ENCODE results near the gene TEKT2.

Gene TEKT2, protein sequence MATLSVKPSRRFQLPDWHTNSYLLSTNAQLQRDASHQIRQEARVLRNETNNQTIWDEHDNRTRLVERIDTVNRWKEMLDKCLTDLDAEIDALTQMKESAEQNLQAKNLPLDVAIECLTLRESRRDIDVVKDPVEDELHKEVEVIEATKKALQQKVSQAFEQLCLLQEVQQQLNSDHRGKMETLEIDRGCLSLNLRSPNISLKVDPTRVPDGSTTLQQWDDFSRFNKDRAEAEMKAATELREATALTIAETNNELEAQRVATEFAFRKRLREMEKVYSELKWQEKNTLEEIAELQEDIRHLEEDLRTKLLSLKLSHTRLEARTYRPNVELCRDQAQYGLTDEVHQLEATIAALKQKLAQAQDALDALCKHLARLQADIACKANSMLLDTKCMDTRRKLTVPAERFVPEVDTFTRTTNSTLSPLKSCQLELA

DNA sequence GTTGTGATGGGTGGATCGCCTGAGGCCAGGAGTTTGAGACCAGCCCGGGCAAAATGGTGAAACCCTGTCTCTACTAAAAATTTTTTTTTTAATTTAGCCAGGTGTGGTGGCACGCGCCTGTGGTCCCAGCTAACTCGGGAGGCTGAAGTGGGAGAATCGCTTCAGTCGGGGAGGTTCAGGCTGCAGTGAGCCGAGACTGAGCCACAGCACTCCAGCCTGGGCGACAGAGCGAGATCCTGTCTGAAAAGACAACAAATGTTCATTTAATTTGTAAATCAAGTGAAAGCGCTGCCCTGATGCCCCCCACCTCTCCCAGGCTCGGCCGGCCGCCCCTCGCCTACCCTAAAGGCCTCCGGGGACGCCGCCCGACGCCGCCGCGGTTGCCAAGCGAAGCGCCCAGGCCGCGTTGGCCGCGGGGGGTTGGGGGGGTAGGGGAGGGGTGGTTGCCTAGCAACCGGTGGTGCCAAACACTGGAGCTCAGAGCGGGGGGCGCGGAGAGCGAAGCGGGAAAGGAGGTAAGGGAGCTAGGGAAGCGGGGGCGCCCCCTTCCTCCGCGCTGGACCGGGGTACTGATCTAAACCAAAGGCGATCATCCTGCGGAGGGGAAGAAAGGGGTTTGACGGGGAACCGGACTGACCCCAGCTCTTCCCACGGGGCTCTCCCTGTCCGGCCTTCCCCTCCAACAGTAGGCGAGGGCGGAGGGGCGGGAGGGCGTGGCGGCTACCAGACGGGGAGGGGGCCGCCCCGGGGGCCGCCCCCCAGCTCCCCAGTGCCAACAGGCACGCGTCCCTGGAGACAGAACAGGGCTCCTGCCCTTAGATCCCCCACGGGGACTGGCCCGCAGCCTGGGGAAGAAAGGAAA lies at the start of gene TEKT2:
Gene TEKT2, plus strand, starts transcription at position 460 of the 862 bp plus-strand sequence. CDS start 828 bp downstream, outside the sequence.
- in situ Hi-C loops (cut with MboI; ENCODE audit: low sequenced_read_pairs): no loop called here

DNA sequence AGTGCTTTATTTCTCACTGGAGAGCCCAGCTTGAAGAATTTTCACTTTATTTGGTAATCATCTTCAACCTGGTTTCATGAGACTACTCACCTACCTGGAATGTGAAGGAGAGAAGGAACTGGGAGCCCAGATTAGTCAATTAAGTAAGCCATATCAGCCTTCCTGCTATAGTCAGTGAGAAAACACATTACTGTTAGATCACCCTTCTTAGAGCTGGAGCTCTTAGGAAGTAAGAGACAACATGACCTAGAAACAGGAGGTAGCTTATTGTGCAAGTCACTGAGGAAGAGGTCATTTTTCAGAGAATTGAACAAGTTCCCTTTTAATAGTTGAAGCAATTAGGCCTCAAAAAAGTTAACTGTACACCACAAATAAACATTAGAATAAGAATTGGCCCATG lies 49.2 kb upstream of the TEKT2 start:
- in situ Hi-C loops (cut with MboI; ENCODE audit: low sequenced_read_pairs): no loop called here

DNA sequence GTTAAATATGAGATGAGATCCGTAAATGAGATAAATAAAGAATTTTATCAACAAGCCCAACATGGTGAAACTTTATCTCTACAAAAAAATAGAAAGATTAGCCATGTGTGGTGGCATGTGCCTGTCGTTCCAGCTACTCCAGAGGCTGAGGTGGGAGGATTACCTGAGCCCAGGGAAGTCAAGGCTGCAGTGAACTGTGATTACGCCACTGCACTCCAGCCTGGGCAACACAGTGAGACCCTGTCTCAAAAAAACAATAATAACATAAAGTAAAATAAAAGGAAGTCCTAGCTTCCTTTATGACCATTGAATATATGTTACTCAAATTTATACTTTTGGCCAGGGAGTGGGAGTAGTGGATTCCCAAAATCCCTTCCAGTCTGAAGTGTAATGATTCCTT lies 48.7 kb upstream of the TEKT2 start:
- in situ Hi-C loops (cut with MboI; ENCODE audit: low sequenced_read_pairs): no loop called here

DNA sequence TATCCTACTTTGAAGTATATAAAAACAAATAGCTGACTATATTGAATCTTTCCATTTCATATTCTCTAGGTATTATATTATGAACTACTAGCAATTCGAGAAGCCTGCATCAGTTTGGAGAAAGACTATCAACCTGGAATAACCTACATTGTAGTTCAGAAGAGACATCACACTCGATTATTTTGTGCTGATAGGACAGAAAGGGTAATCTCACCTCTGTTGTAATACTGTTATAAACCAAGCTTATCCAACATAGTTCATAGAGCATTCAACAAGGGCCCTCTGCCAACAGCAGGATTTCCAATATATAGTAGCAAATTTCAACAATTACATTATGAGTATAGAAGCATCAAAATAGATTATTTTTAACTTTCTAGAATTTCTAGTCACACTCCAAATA lies 43.7 kb upstream of the TEKT2 start:
- in situ Hi-C loops (cut with MboI; ENCODE audit: low sequenced_read_pairs): no loop called here

DNA sequence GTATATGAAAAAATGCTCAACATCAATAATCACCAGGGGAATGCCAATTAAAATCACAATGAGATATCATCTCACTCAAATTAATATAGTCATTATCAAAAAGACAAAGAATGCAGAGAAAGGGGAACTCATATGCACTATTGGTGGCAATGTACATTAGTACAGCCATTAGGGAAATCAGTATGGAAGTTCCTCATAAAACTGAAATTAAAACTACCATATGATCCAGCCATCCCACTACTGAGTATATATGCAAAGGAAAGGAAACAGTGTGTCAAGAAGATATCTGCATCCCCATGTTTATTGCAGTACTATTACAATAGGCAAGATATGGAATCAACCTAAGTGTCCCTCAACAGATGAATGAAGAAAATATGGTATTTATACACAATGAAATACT lies 32.1 kb upstream of the TEKT2 start:
- in situ Hi-C loops (cut with MboI; ENCODE audit: low sequenced_read_pairs): no loop called here

DNA sequence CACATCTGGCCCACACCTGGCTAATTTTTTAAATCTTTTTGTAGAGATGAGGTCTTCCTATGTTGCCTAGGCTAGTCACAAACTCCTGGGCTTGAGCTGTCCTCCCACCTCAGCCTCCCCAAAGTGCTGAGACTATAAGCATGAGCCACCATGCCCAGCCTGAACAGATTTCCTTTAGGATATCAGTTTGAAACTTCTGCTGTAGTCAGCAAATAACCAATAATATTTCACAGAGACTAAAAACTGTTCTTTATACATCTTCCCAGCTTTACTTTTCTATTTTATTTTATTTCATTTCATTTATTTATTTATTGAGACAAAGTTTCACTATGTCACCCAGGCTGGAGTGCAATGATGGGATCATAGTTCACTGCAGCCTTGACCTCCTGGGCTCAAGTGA lies 29.9 kb upstream of the TEKT2 start:
- in situ Hi-C loops (cut with MboI; ENCODE audit: low sequenced_read_pairs): no loop called here

DNA sequence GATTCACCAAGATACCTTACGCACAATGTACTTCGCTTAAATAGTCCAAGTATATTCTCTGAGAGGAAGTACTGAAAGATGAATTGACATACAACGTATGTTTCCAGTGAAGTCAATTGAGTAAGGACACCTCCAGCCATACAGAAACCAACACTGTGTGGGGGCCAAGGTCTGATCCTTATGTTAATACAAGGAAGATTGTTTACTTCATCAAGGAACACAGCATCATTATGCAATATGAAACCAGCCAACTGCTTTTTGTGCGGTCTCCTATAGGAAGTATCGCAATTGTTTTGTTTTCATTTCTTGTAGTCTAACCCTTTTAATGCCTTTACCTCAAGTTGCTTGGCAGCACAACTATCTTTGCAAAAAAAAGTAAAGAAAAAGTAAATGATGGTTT lies 28.2 kb upstream of the TEKT2 start:
- in situ Hi-C loops (cut with MboI; ENCODE audit: low sequenced_read_pairs): no loop called here

DNA sequence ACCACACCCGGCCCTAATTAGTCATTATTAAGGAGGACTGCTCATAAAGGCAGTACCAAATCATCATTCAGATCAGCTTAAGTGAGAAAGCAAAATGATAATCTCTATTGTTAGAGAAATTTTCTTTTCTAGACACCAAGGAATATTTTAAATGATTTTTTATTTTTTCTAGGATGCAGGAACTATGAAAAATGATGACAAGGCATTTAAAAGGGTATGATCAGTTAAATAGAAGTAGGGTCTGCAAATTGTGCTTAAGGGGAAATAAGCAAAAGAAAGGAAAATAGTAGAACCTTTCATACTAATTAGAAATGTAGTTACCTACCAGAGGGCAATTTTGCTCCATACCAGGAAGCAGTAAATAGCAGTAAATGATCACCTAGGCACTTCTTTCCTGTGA lies 21.6 kb upstream of the TEKT2 start:
- in situ Hi-C loops (cut with MboI; ENCODE audit: low sequenced_read_pairs): no loop called here

DNA sequence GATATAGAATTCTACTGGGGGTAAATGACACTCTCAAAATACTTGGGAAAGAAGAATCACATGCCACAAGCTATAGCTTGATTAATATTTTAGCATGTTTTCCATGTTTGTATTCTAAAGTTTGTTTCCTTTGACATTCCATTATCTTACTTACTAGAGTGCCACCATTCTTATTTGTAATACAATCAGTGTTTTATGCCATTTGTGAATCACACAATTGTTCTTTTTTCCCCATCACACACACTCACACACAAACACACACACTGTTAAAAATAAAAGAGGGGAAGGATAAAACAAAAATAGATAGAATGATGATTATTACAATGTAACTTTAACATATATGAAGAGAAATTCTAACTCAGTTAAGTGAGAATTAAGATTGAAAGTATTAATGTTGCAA lies 16.0 kb upstream of the TEKT2 start:
- in situ Hi-C loops (cut with MboI; ENCODE audit: low sequenced_read_pairs): no loop called here

DNA sequence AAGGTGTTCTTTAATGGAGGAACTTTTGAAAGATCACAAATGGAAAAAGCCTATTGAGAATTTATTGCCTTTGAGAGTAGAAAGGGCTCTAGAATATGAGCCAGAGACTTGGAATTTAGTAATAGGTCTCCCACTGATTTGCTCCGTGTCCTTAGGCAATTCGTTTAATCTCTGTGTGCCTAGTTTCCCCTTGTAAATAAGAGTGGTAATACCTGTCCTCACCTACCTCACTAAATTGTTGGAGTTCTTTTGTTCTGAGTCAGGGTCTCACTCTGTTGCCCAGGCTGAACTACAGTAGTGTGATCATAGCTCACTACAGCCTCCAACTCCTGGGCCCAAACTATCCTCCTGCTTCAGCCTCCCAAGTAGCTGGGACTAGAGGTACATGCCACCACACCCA lies 15.0 kb upstream of the TEKT2 start:
- in situ Hi-C loops (cut with MboI; ENCODE audit: low sequenced_read_pairs): no loop called here

DNA sequence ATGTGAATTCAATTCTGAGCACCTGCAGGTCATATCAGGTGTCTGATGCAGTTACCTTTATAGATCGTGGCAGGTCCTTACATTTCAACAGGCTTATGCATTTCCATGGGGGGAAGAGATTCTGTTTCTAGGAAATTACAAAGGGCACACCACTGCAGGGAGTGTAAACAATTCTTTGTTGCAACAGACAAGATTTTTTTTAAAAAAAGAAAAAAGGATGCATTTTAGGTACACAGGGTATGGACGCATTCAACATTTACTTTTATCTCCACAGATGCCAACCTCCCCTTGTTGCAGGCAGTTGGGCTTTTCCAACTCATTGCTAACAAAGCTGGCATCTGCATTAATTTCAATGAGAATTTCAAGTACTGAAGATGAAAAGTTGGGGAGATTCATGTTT lies 13.5 kb upstream of the TEKT2 start:
- in situ Hi-C loops (cut with MboI; ENCODE audit: low sequenced_read_pairs): no loop called here

DNA sequence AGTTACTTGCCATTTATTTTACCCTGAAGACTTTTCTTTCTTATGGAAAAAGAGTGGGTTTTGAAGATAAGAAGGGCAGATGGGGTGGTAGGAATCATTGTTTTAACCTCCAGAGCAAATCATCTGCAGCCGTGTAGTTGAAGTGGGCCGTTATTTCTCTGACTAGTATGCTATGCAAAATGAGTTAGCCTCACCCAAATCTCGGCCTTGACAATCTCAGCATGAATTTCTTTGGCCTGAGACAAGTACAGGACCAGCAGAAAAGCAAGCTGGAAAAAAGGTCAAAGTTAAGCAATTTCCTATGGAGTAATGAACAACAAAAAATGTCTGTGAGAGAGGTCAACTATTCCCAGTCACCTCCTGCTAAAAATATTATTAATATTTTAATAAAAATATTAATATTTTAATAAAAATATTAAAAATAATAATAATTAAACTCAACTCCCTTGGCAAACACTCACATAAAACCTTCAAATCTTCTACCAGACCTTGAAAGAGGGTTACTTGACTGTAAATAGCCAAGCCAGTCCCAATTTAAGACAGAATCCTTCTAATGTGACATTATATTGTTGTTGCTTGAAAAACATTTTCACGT lies 6.8 kb upstream of the TEKT2 start:
- in situ Hi-C loops (cut with MboI; ENCODE audit: low sequenced_read_pairs): no loop called here

DNA sequence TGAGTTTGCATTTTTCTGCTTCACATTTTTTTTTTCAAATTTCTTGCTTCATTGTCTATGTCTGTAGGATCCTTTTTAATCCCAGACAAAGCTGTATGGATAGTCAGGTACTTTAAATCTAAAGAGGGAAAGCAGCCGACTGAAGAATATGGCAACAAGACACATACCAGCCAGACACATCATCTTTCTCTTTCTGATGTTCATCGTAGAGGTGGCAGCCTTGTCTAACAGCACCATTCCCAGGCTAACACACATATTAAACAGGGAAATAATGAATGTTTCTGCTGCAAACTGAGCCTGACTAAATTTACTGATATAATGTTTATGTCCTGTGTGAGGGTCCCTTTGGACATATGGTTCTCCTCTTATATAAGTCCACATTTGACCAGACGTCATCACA lies 3.7 kb upstream of the TEKT2 start:
- in situ Hi-C loops (cut with MboI; ENCODE audit: low sequenced_read_pairs): no loop called here

DNA sequence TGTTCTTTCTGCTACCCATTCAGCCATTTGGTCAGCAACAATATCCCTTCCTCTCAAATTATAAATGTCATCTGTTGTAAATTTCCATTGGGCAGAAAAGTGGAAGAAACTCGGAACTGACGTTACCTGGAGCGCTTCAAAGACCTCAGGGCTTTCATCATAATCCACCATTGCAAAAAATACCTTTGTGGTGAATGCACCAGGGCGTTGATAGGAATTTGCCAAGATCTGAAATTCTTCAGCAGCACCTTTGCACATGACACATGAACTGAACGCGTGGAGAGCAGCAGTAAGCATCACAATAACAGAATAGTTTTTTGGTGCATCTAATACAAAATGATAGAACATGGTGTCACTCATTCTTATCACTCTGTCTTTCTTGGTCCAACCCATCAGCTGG lies 3.1 kb upstream of the TEKT2 start:
- in situ Hi-C loops (cut with MboI; ENCODE audit: low sequenced_read_pairs): no loop called here

DNA sequence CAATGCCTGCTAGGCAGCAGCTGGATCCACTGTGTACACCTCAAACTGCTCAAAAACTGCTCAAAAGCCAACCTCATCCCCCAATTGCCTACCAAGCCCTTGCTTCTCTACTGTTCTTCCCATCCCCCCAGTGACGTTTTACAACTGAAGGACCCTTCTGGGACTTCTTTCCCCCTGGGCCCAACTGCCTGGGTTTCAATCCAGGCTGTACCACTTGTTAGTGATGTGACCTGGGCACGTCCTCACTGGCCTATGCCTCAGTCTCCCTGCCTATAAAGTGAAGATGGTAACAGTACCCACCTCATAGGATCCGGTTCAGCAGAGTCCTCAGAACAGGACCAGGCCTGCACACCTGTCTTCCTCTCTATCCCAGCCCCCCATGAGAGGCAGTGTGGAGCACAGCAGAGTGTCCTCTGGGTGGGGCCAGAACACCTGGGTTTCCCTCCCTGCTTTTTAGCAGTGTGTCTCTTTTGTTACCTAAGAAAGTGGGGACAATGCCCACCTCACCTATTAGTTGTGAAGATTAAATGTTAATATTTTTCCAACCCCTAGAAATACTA lies 1.9 kb upstream of the TEKT2 start:
- in situ Hi-C loops (cut with MboI; ENCODE audit: low sequenced_read_pairs): no loop called here

DNA sequence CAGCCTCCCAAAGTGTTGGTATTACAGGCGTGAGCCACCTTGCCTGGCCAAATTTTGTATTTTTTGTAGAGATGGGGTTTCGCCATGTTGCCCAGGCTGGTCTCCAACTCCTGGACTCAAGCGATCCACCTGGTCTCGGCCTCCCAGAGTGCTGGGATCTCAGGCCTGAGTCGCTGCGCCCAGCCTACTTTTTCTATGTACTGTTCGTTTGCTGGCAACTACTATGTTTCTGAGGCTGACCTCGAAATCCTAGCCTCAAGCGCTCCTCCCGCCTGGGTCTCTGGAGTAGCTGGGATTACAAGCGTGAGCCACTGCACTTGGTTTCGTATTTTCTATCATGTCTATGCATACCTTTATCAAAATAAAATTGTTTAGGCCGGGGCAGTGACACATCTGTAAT lies 675 bp upstream of the TEKT2 start:
- in situ Hi-C loops (cut with MboI; ENCODE audit: low sequenced_read_pairs): no loop called here

DNA sequence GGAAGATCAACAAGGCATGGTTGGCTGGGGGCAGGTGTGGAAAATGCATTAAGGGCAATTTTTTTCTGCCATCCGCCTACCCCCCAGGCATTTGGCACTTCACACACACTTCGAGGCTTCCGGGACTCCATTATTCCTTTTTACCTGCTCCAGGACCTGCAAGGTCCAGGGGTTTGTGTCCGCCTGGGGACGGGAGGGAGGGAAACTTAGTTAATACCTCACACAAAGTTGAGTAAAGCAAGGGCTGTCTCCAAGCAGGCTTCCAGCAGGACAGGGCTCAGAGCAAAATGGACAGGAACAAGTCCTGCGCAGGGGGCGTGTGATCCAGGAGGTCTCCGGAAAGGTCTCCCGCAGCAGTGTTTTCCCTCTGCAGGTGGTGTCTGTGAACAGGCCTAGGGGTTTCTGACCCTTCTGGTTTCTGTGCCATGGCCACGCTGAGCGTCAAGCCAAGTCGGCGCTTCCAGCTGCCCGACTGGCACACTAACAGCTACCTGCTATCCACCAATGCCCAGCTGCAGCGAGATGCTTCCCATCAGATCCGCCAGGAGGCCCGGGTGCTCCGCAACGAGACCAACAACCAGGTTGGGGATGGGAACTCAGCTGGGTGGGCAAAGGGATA lies 712 bp downstream of the TEKT2 start:
- in situ Hi-C loops (cut with MboI; ENCODE audit: low sequenced_read_pairs): no loop called here

DNA sequence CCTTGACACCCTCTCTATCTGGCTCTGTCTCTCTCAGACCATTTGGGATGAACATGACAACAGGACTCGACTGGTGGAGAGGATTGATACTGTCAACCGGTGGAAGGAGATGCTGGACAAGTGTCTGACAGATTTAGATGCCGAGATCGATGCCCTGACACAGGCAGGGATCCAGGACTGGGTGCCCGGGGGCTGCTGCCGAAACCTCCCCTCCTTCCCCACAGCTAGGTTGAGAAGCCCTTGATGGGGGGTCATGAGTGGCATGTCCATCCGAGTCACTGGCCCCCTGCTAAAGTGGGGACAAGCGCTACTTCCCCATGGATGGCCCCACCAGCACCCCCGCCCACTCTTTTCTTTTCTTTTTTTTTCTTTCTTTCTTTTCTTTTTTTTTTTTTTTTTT lies 1.2 kb downstream of the TEKT2 start:
- in situ Hi-C loops (cut with MboI; ENCODE audit: low sequenced_read_pairs): no loop called here

DNA sequence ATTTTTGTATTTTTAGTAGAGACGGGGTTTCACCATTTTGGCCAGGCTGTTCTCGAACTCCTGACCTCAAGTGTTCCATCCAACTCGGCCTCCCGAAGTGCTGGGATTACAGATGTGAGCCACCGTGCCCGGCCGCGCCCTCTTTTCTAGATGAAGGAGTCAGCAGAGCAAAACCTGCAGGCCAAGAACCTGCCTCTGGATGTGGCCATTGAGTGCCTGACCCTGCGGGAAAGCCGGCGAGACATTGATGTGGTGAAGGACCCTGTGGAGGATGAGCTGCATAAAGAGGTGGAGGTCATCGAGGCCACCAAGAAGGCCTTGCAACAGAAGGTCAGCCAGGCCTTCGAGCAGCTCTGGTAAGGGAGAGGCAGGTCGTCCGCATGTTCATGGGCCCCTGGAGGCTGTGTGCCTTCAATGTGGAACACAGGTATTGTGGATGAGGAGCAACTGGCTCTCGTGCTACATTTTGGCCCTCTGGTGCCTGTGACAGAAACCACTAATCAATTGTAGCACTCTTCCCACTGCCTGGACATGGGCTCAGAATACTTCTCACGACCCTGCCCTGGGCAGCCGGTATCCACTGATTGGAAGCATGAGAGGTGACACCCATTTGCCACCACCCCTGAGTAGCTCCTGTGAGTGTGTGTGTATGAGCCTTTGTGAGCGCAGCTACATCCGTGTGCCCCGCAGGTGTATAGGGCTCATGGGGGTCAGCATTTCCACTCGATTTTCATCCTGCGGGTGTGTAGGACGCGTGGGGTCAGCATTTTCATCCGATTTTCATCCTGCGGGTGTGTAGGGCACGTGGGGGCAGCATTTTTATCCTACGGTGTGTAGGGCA lies 2.0 kb downstream of the TEKT2 start:
- in situ Hi-C loops (cut with MboI; ENCODE audit: low sequenced_read_pairs): no loop called here
